WTC11 (cell line): Measurements from ENCODE around the gene TMEM238.

Source experiments
- ATF6 ChIP-seq: sonication (generic); formaldehyde crosslinking; IDR thresholded peaks from 2 replicates; pipeline ENCODE4 v1.8.1; 2023; ENCODE audit warnings: mild to moderate bottlenecking, missing genetic modification reagents
- CTCF ChIP-seq: fragments of 200-600 bp; IDR thresholded peaks from 2 replicates; pipeline ENCODE4 v1.8.0; 2022; ENCODE audit warnings: antibody characterized with exemption
- GABPB1 ChIP-seq: sonication (generic); formaldehyde crosslinking; IDR thresholded peaks from 2 replicates; pipeline ENCODE4 v1.8.1; 2023; ENCODE audit warnings: mild to moderate bottlenecking, missing genetic modification reagents
- JUN ChIP-seq: sonication (generic); formaldehyde crosslinking; IDR thresholded peaks from 2 replicates; pipeline ENCODE4 v1.8.0; 2023; ENCODE audit warnings: mild to moderate bottlenecking, missing genetic modification reagents
- SP1 ChIP-seq: sonication (generic); formaldehyde crosslinking; conservative IDR thresholded peaks from 2 replicates; pipeline ENCODE4 v1.8.1; 2022; ENCODE audit warnings: missing genetic modification reagents
- ZNF121 ChIP-seq: sonication (generic); formaldehyde crosslinking; IDR thresholded peaks from 2 replicates; pipeline ENCODE4 v1.8.0; 2023; ENCODE audit warnings: missing genetic modification reagents

GRCh38 chr19:55398200-55398925, 14.3 kb upstream of the TMEM238 start:
- no peak for TF ChIP-seq CTCF
- TF ChIP-seq ATF6 = no peak
- TF ChIP-seq GABPB1 = no peak
- TF ChIP-seq JUN (CRISPR knock-in tag) = no peak
- TF ChIP-seq SP1 (CRISPR knock-in tag) = no peak
- TF ChIP-seq ZNF121 (CRISPR knock-in tag) = no peak
